Keratinocyte (primary cell): ENCODE results near the gene LCN2.

Experiments
- CTCF ChIP-seq, 3 experiments: IDR thresholded peaks in 1 of 3; conservative IDR thresholded peaks in 1 of 3; optimal IDR thresholded peaks in 1 of 3; 2 replicates in 2 of 3; 3 replicates in 1 of 3; pipeline versions ENCODE3 to v1.5.1; 2011; ENCODE audit warnings: low read length in 3 of 3, mild to moderate bottlenecking in 3 of 3, moderate library complexity in 2 of 3, control low read depth in 1 of 3, inconsistent platforms in 1 of 3; ENCODE audit not compliant: insufficient read depth in 2 of 3; ENCODE audit errors: extremely low read depth in 1 of 3
- EZH2 ChIP-seq: IDR thresholded peaks from one replicate; pipeline ENCODE4 v1.6.1; 2012; ENCODE audit warnings: inconsistent platforms, mild to moderate bottlenecking, low read length, moderate library complexity

- TF ChIP-seq CTCF (optimal IDR thresholded peaks at IDR 0.05 in 1 of 3, IDR thresholded peaks at IDR 0.05 in 1 of 3, conservative IDR thresholded peaks at IDR 0.05 in 1 of 3; ENCODE audit: extremely low read depth in 1 of 3, insufficient read depth in 2 of 3, low read length in 3 of 3) (no peak), EZH2 (no peak)
These were observed 698 bp upstream of the LCN2 start for GRCh38 chr9:128148509-128149000.
